ENCODE data around the gene ATE1. TPM values are rescaled to one million over a fixed set of nuclear protein-coding genes. Genes with fewer than 3 reads are reported as not detected.

The ATE1 gene
- total RNA-seq, 2 experiments from 2014 or later = 26.6 to 28.1 TPM

DNA sequence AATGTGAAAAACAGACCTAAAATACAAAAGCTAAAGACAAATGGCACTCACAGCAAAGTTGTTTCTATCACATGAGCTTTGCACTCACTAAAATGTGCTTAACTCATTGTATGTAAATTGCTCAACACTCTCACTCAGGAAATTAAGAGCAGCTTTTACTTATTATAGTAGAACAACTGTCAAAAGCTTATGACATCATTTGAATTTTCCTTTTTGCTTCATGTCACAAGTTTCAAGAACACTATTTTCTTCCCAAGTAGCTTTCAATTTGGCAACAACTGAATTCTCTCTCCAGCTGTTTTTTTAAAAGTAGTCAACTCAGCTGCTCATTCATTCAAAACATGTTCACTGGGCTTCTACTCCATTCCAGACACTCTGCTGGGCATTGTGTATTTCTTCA is 46.9 kb downstream of the ATE1 start:
- Mint-ChIP-seq H3K9me3 (ENCODE audit: low read depth) (no peaks in the 10 kb centered on the region), H3K4me1 (no peaks in the 10 kb centered on the region), H3K36me3 (peaks cover 2% of the 10 kb centered on the region), H3K4me3 (no peak overlapping the region), H3K27me3 (no peaks in the 10 kb centered on the region), H3K27ac (no peak overlapping the region)
- CTCF ChIA-PET = interaction anchor here (0.8 to 2.1 kb wide), 4 partner anchors 17 to 56 kb away, joined by 3 to 5 read pairs (median 4); no protein-coding TSS in a partner anchor
- no peak for ATAC-seq
- DNase-seq = no peak

DNA sequence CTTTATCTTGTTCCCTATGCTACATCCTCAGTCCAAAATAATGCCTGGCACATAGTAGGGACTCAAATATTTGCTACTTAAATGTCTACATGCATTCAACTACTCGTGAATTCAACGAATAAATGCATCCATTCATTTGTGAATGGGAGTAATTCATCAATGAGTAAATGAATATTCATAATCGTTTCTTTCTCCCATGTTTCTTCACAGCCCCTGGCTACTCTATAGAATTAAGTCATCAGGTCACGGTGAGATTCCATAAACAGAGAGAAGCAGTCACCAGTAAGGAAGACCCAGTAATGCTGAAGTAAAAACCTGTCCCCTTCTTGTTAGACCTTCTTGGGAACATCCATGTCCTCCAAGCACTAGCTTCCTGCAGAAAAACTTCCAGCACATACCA is 48.4 kb downstream of the ATE1 start:
- Mint-ChIP-seq H3K4me3 (no peak overlapping the region), H3K27me3 (no peaks in the 10 kb centered on the region), H3K9me3 (ENCODE audit: low read depth) (no peaks in the 10 kb centered on the region), H3K4me1 (no peaks in the 10 kb centered on the region), H3K36me3 (peaks cover 4% of the 10 kb centered on the region), H3K27ac (no peak overlapping the region)
- DNase-seq = no peak
- no peak for ATAC-seq
- CTCF ChIA-PET = interaction anchor here (1.6 kb wide), 1 partner anchor 12 kb away, joined by 3 read pairs; no protein-coding TSS in a partner anchor

DNA sequence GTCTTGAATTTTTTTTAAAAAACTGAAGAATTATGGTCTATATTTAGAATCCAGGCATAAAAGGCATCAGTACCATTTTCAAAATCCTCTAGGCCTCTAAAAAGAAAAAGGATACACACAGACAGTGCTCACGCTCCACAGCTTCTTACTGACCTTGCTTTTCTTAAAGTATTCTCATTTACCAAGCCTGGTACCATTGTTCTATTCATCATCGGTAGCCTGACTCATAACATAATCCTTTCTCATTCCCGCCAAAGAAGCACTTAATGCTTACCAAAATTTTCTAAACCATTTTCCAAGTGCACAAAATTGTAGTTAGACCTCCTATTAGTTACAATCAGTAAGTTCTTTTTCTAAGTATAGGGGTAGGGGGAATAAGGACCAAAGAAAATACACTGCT is 54.6 kb downstream of the ATE1 start:
- ATAC-seq = no peak
- Mint-ChIP-seq H3K27me3 (no peaks in the 10 kb centered on the region), H3K36me3 (peaks cover 9% of the 10 kb centered on the region), H3K4me3 (no peak overlapping the region), H3K4me1 (no peaks in the 10 kb centered on the region), H3K9me3 (ENCODE audit: low read depth) (no peaks in the 10 kb centered on the region), H3K27ac (no peak overlapping the region)
- CTCF ChIA-PET = no interaction called here
- DNase-seq = no peak

DNA sequence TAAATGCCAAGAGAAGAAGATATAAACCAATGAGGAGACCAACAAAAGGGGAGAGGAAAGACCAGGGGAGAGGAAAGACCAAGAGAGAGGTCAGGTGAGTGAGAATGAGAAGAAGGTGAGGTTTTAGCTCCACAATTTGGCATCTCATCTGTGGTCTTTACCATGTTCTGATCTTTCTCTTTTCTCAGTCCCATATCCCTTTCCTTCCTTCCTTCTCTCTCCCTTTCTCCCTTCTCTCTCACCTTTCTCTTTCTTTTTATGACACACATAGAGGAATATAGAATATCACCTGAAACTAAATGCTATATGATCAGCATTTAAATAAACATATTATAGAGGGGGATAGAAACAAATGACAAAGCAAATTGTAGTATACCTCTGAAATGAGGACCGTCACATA is 57.4 kb downstream of the ATE1 start:
- H3K9me3 Mint-ChIP-seq (ENCODE audit: low read depth) = no peaks in the 10 kb centered on the region
- ATAC-seq = no peak
- CTCF ChIA-PET = no interaction called here
- no peaks in the 10 kb centered on the region for H3K4me1 Mint-ChIP-seq
- H3K27me3 Mint-ChIP-seq = no peaks in the 10 kb centered on the region
- H3K36me3 Mint-ChIP-seq = peaks cover 12% of the 10 kb centered on the region
- H3K4me3 Mint-ChIP-seq = no peak overlapping the region
- no peak for DNase-seq
- H3K27ac Mint-ChIP-seq = no peak overlapping the region

DNA sequence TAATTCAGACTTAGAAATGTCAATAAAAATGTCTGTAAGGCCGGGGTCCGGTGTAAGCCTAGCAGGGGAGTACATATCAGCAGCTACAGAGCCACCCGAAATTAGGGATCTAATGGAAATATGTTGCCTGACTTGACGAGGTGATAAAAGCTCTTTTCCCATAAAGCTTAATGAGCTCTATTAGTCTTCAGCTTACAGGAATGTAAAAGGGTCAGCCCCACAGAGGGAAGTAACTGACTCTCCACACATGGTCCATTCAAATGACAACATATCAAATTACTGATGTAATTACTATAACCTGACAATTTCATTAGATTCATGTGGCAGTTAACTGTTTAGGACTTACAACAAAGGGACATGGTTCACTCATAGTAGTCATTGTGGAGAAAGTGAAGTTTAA is 62.3 kb downstream of the ATE1 start:
- ATAC-seq = no peak
- no peak for DNase-seq
- H3K4me3 Mint-ChIP-seq = no peak overlapping the region
- CTCF ChIA-PET = no interaction called here
- peaks cover 18% of the 10 kb centered on the region for H3K36me3 Mint-ChIP-seq
- no peaks in the 10 kb centered on the region for H3K27me3 Mint-ChIP-seq
- no peak overlapping the region for H3K27ac Mint-ChIP-seq
- peaks cover 2% of the 10 kb centered on the region for H3K4me1 Mint-ChIP-seq
- H3K9me3 Mint-ChIP-seq (ENCODE audit: low read depth) = no peaks in the 10 kb centered on the region

DNA sequence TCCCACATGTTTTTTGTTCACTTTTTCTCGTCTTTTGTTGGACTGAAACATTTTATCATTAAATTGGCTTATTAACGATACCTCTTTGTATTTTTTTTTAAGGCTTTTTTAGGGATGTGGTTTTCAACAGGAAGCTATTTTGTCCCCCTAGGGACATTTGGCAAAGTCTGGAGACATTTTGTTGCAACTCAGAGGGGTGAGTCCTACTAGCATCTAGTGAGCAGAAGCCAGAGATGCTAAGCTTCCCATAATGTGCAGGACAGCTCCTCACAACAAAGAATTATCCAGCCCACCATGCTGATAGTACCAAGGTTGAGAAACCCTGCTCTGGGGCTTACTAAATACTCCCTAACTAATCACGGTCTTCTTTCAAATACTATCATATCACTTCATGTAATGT is 63.2 kb downstream of the ATE1 start:
- Mint-ChIP-seq H3K27ac (no peak overlapping the region), H3K27me3 (no peaks in the 10 kb centered on the region), H3K4me1 (peaks cover 2% of the 10 kb centered on the region), H3K4me3 (no peak overlapping the region), H3K9me3 (ENCODE audit: low read depth) (no peaks in the 10 kb centered on the region), H3K36me3 (peaks cover 23% of the 10 kb centered on the region)
- ATAC-seq (no peak), DNase-seq (no peak)
- CTCF ChIA-PET = no interaction called here

DNA sequence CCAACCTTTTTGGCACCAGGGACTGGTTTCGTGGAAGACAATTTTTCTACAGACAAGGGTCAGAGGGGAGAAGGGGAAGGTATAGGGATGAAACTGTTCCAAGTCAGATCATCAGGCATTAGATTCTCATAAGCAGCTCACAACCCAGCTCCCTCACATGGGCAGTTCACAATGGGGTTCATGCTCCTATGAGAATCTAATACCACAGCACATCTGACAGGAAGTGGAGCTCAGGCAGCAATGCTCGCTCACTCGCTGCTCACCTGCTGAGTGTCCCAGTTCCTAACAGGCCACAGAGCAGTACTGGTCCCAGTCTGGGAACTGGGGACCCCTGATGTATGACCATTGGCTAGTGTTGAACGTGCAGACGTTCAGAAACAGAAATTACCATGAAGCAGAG is 63.7 kb downstream of the ATE1 start:
- no peaks in the 10 kb centered on the region for H3K27me3 Mint-ChIP-seq
- peaks cover 2% of the 10 kb centered on the region for H3K4me1 Mint-ChIP-seq
- DNase-seq (no peak), ATAC-seq (no peak)
- CTCF ChIA-PET = interaction anchor here (0.8 to 0.9 kb wide), 2 partner anchors 17 to 20 kb away, joined by 3 read pairs; no protein-coding TSS in a partner anchor
- peaks cover 21% of the 10 kb centered on the region for H3K36me3 Mint-ChIP-seq
- no peaks in the 10 kb centered on the region for H3K9me3 Mint-ChIP-seq (ENCODE audit: low read depth)
- H3K4me3 Mint-ChIP-seq = no peak overlapping the region
- no peak overlapping the region for H3K27ac Mint-ChIP-seq

DNA sequence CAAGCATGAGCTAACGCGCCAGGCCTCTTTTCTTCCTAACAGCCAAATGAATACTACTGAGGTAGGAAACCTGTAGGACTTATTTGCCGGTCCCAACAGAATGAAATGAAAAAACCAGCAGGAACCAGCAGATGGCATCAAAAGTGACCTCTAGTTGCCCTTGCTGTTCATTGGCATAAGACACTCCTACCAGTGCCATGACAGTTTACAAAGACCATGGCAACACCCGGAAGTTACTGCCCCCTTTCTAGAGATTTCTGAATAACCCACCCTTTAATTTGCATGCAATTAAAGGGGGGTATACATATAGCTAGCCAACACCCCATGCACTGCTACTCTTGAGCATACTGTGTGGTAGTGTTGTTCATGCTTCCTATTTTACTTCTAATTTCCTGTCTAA is 65.2 kb downstream of the ATE1 start:
- Mint-ChIP-seq H3K27ac (no peak overlapping the region), H3K4me3 (no peak overlapping the region), H3K36me3 (peaks cover 22% of the 10 kb centered on the region), H3K9me3 (ENCODE audit: low read depth) (no peaks in the 10 kb centered on the region), H3K27me3 (no peaks in the 10 kb centered on the region), H3K4me1 (peaks cover 2% of the 10 kb centered on the region)
- ATAC-seq (no peak), DNase-seq (no peak)
- CTCF ChIA-PET = no interaction called here

DNA sequence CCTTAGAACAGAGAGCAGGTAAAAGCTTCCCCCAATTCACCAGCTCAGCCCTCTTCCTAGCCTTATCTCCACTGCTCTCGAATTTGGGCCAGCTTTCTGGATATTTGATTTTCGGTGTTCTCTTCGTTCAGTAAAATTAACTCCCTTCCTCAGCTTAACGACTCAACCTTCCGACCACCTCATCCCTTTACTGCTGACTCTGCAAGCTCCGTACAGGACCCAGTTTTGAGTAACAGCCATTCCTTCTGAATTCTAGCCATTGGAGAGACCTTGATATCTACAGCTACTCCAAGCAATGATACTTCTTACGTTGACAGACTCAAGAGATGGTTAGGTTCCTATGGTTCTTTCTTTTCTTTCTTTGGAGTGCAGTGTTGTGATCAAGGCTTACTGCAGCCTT is 65.8 kb downstream of the ATE1 start:
- DNase-seq (no peak), ATAC-seq (no peak)
- Mint-ChIP-seq H3K9me3 (ENCODE audit: low read depth) (no peaks in the 10 kb centered on the region), H3K27ac (no peak overlapping the region), H3K4me1 (peaks cover 2% of the 10 kb centered on the region), H3K27me3 (no peaks in the 10 kb centered on the region), H3K4me3 (no peak overlapping the region), H3K36me3 (peaks cover 28% of the 10 kb centered on the region)
- CTCF ChIA-PET = no interaction called here

DNA sequence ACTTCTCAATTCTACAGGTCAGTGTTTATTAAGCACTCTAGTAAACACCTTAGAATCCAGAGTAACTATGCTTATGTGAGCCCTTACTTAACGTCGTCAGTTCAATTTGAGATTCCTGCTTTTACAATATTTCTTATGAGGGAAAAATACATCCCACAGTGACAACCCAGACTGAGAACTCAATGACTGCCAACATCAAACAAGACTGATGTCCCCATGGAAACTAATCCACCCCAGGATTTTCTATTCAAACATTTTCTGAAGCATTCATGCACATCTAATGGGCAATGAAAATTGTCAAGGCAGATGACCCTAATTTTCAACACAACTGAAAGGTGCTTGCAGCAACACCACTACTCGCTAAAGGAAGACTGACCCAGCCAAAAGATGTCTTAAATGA is 67.0 kb downstream of the ATE1 start:
- Mint-ChIP-seq H3K9me3 (ENCODE audit: low read depth) (no peaks in the 10 kb centered on the region), H3K27ac (no peak overlapping the region), H3K4me1 (peaks cover 2% of the 10 kb centered on the region), H3K27me3 (no peaks in the 10 kb centered on the region), H3K36me3 (peaks cover 27% of the 10 kb centered on the region), H3K4me3 (no peak overlapping the region)
- no peak for DNase-seq
- ATAC-seq = no peak
- CTCF ChIA-PET = no interaction called here

DNA sequence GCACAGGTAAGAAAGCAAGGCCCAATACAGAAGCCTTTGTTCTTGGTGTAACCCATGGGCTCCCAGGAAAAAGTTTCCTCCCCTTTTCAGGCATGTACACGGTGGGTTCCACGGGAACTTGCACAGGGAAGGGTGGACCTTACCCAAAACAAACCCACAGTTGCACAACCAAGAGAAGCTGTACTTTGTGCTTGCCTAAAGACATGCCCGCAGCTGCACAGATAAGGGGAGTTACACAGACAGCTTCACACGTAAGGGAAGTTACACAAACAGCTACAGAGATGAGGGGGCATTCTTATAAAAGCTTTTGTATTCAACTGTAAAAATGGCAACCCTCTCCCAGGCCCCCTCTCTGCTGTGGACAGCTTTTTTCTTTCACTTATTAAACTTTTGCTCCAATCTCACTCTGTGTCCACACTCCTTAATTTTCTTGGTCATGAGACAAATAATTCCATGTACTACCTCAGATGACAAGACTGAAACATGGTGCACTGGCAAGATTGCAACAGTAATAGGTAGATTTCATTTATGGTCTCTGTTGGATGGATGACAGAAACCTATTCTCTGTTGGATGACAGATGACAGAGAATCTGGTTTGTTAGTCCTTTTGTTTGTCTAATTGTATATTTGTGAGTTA is 72.9 kb downstream of the ATE1 start:
- Mint-ChIP-seq H3K4me3 (no peak overlapping the region), H3K27ac (no peak overlapping the region), H3K9me3 (ENCODE audit: low read depth) (no peaks in the 10 kb centered on the region), H3K27me3 (no peaks in the 10 kb centered on the region), H3K36me3 (peaks cover 36% of the 10 kb centered on the region), H3K4me1 (no peaks in the 10 kb centered on the region)
- DNase-seq = no peak
- no peak for ATAC-seq
- CTCF ChIA-PET = no interaction called here

DNA sequence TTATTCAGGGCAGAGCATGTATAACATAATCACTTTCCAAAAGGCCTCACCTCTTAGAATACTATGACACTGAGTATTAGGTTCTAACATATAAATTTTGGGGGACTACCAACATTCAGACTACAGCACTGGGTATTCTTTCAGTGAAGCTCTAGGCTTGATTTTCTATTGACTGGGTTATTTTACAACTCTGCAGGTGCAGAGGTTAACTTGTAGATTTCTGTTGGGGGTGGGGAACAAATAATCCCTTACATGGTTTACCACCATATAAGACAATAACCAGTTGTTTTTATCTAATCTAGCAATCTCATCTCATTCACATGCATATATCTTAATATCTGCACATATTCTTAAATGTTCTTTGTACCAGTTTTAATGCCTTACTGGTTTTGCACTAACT is 73.9 kb downstream of the ATE1 start:
- DNase-seq (no peak), ATAC-seq (no peak)
- H3K27me3 Mint-ChIP-seq = no peaks in the 10 kb centered on the region
- H3K36me3 Mint-ChIP-seq = peaks cover 36% of the 10 kb centered on the region
- no peaks in the 10 kb centered on the region for H3K4me1 Mint-ChIP-seq
- CTCF ChIA-PET = no interaction called here
- H3K9me3 Mint-ChIP-seq (ENCODE audit: low read depth) = no peaks in the 10 kb centered on the region
- H3K27ac Mint-ChIP-seq = no peak overlapping the region
- H3K4me3 Mint-ChIP-seq = no peak overlapping the region

DNA sequence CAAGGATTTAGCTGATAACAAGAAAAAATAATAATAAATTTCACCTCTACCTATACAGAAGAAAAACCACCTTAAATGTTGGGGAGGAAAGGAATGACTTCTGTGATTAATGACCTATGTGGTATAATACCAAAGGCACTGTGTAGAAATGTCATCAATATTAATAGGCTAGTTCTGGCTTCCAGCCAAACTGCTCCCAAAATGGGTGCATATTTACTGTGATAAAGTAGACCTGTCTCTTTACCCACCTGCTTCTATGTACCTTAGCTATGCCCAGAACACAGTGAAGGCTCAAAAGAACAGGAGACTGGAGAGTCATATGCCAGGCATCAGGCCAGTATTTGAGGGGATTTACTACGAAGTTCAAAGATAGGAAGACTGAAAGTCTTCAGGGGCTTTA is 76.0 kb downstream of the ATE1 start:
- CTCF ChIA-PET = no interaction called here
- Mint-ChIP-seq H3K36me3 (peaks cover 29% of the 10 kb centered on the region), H3K4me1 (no peaks in the 10 kb centered on the region), H3K27ac (no peak overlapping the region), H3K4me3 (no peak overlapping the region), H3K27me3 (no peaks in the 10 kb centered on the region), H3K9me3 (ENCODE audit: low read depth) (peaks cover under 1% of the 10 kb centered on the region)
- ATAC-seq (no peak), DNase-seq (no peak)

DNA sequence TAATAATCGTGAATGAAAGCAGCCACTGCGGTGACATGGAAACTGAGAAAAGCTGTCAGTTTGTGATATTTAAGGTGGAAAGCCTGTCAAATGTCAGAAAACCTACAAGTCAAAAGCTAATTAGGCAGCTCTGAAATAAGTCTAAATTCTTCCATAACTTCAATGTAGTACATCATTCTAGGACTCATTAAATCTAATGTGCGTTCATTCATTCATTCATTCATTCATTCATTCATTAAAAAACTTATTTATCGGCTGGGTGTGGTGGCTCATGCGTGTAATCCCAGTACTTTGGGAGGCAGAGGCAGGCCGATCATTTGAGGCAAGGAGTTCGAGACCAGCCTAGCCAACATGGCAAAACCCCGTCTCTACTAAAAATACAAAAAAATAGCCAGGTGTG is 79.7 kb downstream of the ATE1 start:
- Mint-ChIP-seq H3K9me3 (ENCODE audit: low read depth) (peaks cover 15% of the 10 kb centered on the region), H3K4me1 (peaks cover 20% of the 10 kb centered on the region), H3K36me3 (peaks cover 48% of the 10 kb centered on the region), H3K27me3 (no peaks in the 10 kb centered on the region), H3K27ac (no peak overlapping the region), H3K4me3 (no peak overlapping the region)
- ATAC-seq (no peak), DNase-seq (no peak)
- CTCF ChIA-PET = no interaction called here

DNA sequence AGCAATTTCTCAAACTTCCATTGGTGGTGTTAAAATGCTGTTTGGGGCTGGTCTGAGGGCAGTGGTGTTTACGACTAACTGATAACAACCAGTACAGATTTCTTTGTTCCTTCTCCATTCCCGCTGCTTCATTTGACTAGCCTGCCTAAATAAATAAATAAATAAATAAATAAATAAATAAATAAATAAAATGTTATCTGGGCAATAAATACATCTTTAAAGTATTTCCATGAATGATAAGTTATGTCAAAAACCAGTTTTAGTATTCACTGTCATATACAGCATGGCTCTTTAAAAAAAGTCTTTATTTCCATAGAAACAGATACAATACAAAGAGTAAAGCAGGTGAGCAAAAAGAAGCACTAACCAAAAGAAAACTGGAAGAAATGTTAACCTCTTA is 81.3 kb downstream of the ATE1 start:
- ATAC-seq = no peak
- H3K4me1 Mint-ChIP-seq = peaks cover 20% of the 10 kb centered on the region
- H3K9me3 Mint-ChIP-seq (ENCODE audit: low read depth) = peaks cover 15% of the 10 kb centered on the region
- no peak overlapping the region for H3K4me3 Mint-ChIP-seq
- H3K27ac Mint-ChIP-seq = no peak overlapping the region
- DNase-seq = no peak
- H3K36me3 Mint-ChIP-seq = peaks cover 53% of the 10 kb centered on the region
- no peaks in the 10 kb centered on the region for H3K27me3 Mint-ChIP-seq
- CTCF ChIA-PET = no interaction called here

All from activated CD8-positive, alpha-beta memory T cell treated with anti-CD3 and anti-CD28 coated beads, Interleukin-2, amount 10 ng/mL, durations not matched to agents 7 days and 5 days (primary cell).